MM.1S (cell line): ENCODE measurements around the gene CYP2A6.

ENCODE experiments used
- DNase-seq: peaks from one replicate; pipeline ENCODE4 v3.0.0-alpha.2; 2015
- H2AFZ ChIP-seq: fragments of 300-600 bp; sonication (generic); 2 replicates; pipeline ENCODE4 v1.6.0; 2016; ENCODE audit warnings: antibody characterized with exemption, low read length
- H3F3A ChIP-seq: fragments of 300-600 bp; sonication (generic); 2 replicates; pipeline ENCODE4 v1.6.1; 2016; ENCODE audit warnings: mild to moderate bottlenecking, antibody characterized with exemption, low read length, moderate library complexity, mixed read lengths; ENCODE audit not compliant: insufficient read depth
- H3K27ac ChIP-seq: fragments of 300-600 bp; sonication (generic); 2 replicates; pipeline ENCODE4 v1.5.1; 2016; ENCODE audit warnings: mild to moderate bottlenecking, low read length
- H3K27me3 ChIP-seq: fragments of 300-600 bp; sonication (generic); replicated peaks from 2 replicates; pipeline ENCODE4 v1.6.0; 2016; ENCODE audit warnings: low read length; ENCODE audit not compliant: insufficient read depth
- H3K36me3 ChIP-seq: fragments of 300-600 bp; sonication (generic); replicated peaks from 2 replicates; pipeline ENCODE4 v1.6.1; 2016; ENCODE audit warnings: mild to moderate bottlenecking, low read length, mixed read lengths; ENCODE audit not compliant: insufficient read depth
- H3K4me1 ChIP-seq: fragments of 300-600 bp; sonication (generic); 2 replicates; pipeline ENCODE4 v1.6.1; 2016; ENCODE audit warnings: low read length, mixed read lengths
- H3K4me2 ChIP-seq: fragments of 300-600 bp; sonication (generic); 2 replicates; pipeline ENCODE4 v1.6.0; 2016; ENCODE audit warnings: low read depth, low read length
- H3K4me3 ChIP-seq: fragments of 300-600 bp; sonication (generic); 2 replicates; pipeline ENCODE4 v1.5.1; 2016; ENCODE audit warnings: low read length, mixed read lengths
- H3K79me2 ChIP-seq: fragments of 300-600 bp; sonication (generic); 2 replicates; pipeline ENCODE4 v1.6.1; 2016; ENCODE audit warnings: mixed run types, low read length, mixed read lengths
- H3K9ac ChIP-seq: fragments of 300-600 bp; sonication (generic); 2 replicates; pipeline ENCODE4 v1.6.1; 2016; ENCODE audit warnings: low read length, mixed read lengths
- H3K9me2 ChIP-seq: fragments of 300-600 bp; sonication (generic); replicated peaks from 2 replicates; pipeline ENCODE4 v1.6.1; 2016; ENCODE audit warnings: mild to moderate bottlenecking, low read length, mixed read lengths; ENCODE audit not compliant: insufficient read depth
- H3K9me3 ChIP-seq: fragments of 300-600 bp; sonication (generic); replicated peaks from 2 replicates; pipeline ENCODE4 v1.6.1; 2016; ENCODE audit warnings: mild to moderate bottlenecking, low read length, mixed read lengths; ENCODE audit not compliant: insufficient read depth
- H4K20me1 ChIP-seq: fragments of 300-600 bp; sonication (generic); 2 replicates; pipeline ENCODE4 v1.6.1; 2016; ENCODE audit warnings: mild to moderate bottlenecking, low read length, moderate library complexity, mixed read lengths; ENCODE audit not compliant: insufficient read depth
- EZH2 ChIP-seq: fragments of 300-600 bp; sonication (generic); optimal IDR thresholded peaks from 2 replicates; pipeline ENCODE3; 2017; ENCODE audit warnings: low read depth, mild to moderate bottlenecking, antibody characterized with exemption, low read length, mixed read lengths
- EZH2phosphoT487 ChIP-seq: fragments of 300-600 bp; sonication (generic); IDR thresholded peaks from 2 replicates; pipeline ENCODE4 v1.6.1; 2018; ENCODE audit warnings: antibody characterized with exemption, low read length
- TF ChIP-seq, protein P1 (sequence below): fragments of 300-600 bp; sonication (generic); IDR thresholded peaks from 2 replicates; pipeline ENCODE4 v1.5.1; 2016; ENCODE audit warnings: antibody characterized with exemption, low read length, mixed read lengths

The CYP2A6 gene

DNA sequence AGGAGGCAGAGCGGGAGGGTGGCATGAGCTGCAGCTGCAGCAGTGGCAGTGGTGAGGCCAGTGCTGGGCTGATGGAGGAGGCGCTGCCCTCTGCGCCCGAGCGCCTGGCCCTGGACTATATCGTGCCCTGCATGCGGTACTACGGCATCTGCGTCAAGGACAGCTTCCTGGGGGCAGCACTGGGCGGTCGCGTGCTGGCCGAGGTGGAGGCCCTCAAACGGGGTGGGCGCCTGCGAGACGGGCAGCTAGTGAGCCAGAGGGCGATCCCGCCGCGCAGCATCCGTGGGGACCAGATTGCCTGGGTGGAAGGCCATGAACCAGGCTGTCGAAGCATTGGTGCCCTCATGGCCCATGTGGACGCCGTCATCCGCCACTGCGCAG is 49.3 kb downstream of the CYP2A6 start:
- H3K4me2 ChIP-seq, result no peak overlapping the region
- H3K27ac ChIP-seq, result no peak overlapping the region
- H2AFZ ChIP-seq, result no peak overlapping the region
- H3K4me3 ChIP-seq, result no peak overlapping the region
- TF ChIP-seq, protein P1, sequence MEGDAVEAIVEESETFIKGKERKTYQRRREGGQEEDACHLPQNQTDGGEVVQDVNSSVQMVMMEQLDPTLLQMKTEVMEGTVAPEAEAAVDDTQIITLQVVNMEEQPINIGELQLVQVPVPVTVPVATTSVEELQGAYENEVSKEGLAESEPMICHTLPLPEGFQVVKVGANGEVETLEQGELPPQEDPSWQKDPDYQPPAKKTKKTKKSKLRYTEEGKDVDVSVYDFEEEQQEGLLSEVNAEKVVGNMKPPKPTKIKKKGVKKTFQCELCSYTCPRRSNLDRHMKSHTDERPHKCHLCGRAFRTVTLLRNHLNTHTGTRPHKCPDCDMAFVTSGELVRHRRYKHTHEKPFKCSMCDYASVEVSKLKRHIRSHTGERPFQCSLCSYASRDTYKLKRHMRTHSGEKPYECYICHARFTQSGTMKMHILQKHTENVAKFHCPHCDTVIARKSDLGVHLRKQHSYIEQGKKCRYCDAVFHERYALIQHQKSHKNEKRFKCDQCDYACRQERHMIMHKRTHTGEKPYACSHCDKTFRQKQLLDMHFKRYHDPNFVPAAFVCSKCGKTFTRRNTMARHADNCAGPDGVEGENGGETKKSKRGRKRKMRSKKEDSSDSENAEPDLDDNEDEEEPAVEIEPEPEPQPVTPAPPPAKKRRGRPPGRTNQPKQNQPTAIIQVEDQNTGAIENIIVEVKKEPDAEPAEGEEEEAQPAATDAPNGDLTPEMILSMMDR, result no peak
- TF ChIP-seq EZH2, result no peak
- H3K27me3 ChIP-seq, result no peaks in the 10 kb centered on the region
- H3K9me2 ChIP-seq, result no peaks in the 10 kb centered on the region
- peaks cover 25% of the 10 kb centered on the region for H3K4me1 ChIP-seq
- no peaks in the 10 kb centered on the region for H3K36me3 ChIP-seq
- no peak for DNase-seq
- H3K9ac ChIP-seq, result no peak overlapping the region
- H3K9me3 ChIP-seq, result no peaks in the 10 kb centered on the region
- H3F3A ChIP-seq, result 0 out of 2 replicates have a peak, but pooled peaks cover 3% of the 10 kb centered on the region
- H3K79me2 ChIP-seq, result peaks cover 41% of the 10 kb centered on the region
- H4K20me1 ChIP-seq, result no peaks in the 10 kb centered on the region; the same call in 1 of the 2 replicates

GRCh38 chr19:40800339-40800996 is 49.8 kb downstream of the CYP2A6 start:
- no peaks in the 10 kb centered on the region; the same call in 1 of the 2 replicates for H4K20me1 ChIP-seq
- H3K36me3 ChIP-seq, result no peaks in the 10 kb centered on the region
- 0 out of 2 replicates have a peak, but pooled peaks cover 3% of the 10 kb centered on the region for H3F3A ChIP-seq
- H3K4me1 ChIP-seq, result peaks cover 25% of the 10 kb centered on the region
- H3K4me2 ChIP-seq, result peak overlapping the region; percentile 77; the same call in 1 of the 2 replicates
- no peak overlapping the region for H3K27ac ChIP-seq
- peak overlapping the region; percentile 91; the same call in 1 of the 2 replicates for H3K4me3 ChIP-seq
- no peaks in the 10 kb centered on the region for H3K27me3 ChIP-seq
- no peaks in the 10 kb centered on the region for H3K9me3 ChIP-seq
- H3K79me2 ChIP-seq, result peaks cover 41% of the 10 kb centered on the region
- no peak for TF ChIP-seq EZH2
- no peak for TF ChIP-seq EZH2phosphoT487
- TF ChIP-seq, protein P1, result no peak
- no peak for DNase-seq
- no peak overlapping the region; the same call in 1 of the 2 replicates for H3K9ac ChIP-seq
- H3K9me2 ChIP-seq, result no peaks in the 10 kb centered on the region
- no peak overlapping the region for H2AFZ ChIP-seq

GRCh38 chr19:40799558-40800338 is 50.5 kb downstream of the CYP2A6 start:
- no peaks in the 10 kb centered on the region for H3K36me3 ChIP-seq
- H3F3A ChIP-seq, result 0 out of 2 replicates have a peak, but pooled peaks cover 3% of the 10 kb centered on the region
- H3K9ac ChIP-seq, result peak overlapping the region; percentile 77; the same call in 1 of the 2 replicates
- TF ChIP-seq EZH2 (no peak), EZH2phosphoT487 (no peak)
- TF ChIP-seq, protein P1, result no peak
- no peak overlapping the region for H3K27ac ChIP-seq
- H3K9me2 ChIP-seq, result no peaks in the 10 kb centered on the region
- no peaks in the 10 kb centered on the region for H3K27me3 ChIP-seq
- H4K20me1 ChIP-seq, result no peaks in the 10 kb centered on the region; the same call in 1 of the 2 replicates
- no peak for DNase-seq
- peak overlapping the region; percentile 45; the same call in 1 of the 2 replicates for H2AFZ ChIP-seq
- H3K4me2 ChIP-seq, result peak overlapping the region; percentile 77; the same call in 1 of the 2 replicates
- peaks cover 25% of the 10 kb centered on the region for H3K4me1 ChIP-seq
- peaks cover 41% of the 10 kb centered on the region for H3K79me2 ChIP-seq
- H3K4me3 ChIP-seq, result peak overlapping the region; percentile 91
- no peaks in the 10 kb centered on the region for H3K9me3 ChIP-seq
